ENCODE measurements around the gene GALNT9. TPM values are rescaled to one million over a fixed set of nuclear protein-coding genes. Genes with fewer than 3 reads are reported as not detected.

Gene GALNT9
- total RNA-seq, 2 donors from 2014 or later, result 4.0 to 10.8 TPM

DNA sequence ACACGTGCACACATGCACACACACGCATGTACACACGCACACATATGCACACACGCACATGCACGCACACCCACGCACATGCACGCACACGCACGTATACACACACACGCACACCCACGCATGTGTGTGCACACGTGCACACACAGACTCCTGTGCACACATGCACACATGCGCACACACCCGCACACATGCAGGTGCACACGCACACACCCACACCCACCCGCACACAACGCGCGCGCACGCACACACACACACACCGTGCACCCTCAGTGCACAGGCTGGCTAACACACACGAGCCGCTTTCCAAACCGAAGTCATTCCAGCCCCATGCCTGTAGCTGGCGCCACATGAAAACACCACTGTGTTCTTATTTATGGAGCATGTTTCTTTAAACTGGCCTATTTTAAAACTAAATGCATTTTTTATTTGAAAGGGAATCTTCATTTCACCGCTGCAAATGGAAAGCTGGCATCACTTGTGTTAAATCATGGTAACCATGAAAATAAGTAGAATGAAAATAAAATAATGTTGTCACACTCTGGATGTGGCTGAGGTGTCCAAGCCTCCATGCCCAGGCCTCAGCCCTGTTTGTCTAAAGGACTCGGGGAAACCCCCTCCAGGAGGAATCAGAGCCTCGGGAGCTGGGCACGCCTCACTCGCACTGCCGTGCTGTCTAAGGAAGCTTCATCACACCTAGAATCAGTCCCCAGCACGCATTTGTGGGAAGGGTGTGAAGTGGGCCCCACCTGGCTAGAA lies 45.1 kb downstream of the GALNT9 start:
- peaks cover 3 to 8% of the 10 kb centered on the region in 2 donors for H3K27me3 ChIP-seq

DNA sequence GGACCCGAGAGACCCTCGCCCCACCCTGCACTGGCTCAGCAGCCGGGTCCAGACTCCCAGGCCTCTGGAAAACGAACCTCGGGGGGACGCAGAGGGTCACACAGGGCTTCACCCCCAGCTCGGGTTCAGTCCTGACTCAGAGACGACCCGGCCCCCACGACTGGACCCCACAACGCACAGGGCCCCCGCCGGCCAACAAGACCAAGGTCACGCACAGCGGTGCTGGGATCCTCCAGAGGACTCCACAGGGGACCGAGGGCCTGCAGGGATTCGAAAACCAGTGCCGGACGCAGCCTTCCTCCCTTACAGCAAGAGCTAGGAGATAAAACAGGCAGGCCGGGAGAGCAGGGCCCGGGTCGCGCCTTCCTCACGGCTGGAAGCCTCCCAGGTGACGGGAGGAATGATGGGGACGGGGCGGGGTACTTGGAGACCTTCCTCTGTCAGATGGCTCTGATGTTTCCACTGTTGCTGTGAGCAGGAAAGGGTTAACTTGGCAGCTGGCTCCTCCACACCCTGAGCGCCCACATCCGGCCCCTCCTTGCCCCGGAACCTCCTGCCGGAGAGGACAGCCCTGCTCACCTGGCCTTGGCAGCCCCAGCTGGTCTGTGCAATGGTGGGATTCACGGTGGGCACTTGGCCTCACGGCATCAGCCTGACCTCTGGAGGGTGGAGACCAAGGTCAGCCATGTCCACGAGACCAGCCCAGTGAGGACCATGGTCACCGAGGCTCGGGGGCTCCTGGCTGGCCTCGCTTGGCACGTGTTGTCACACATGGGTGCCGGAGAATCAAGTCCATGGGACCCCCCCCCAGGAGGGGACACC lies 46.2 kb downstream of the GALNT9 start:
- Histone ChIP-seq H3K36me3 (no peaks in the 10 kb centered on the region), H3K4me1 (peaks cover 0 to 10% of the 10 kb centered on the region in 2 donors), H3K4me3 (no peak overlapping the region), H3K27me3 (peaks cover 3 to 8% of the 10 kb centered on the region in 2 donors), H3K9me3 (no peaks in the 10 kb centered on the region), H3K27ac (no peak overlapping the region)
- no peak for DNase-seq (ENCODE audit: low spot score)
- TF ChIP-seq CTCF (IDR thresholded peaks at IDR 0.05), result no peak

More for the DNA sequence above, 45.1 kb downstream of the GALNT9 start:
- Histone ChIP-seq H3K4me1 (peaks cover 0 to 10% of the 10 kb centered on the region in 2 donors), H3K27ac (no peak overlapping the region), H3K36me3 (no peaks in the 10 kb centered on the region), H3K4me3 (no peak overlapping the region), H3K9me3 (no peaks in the 10 kb centered on the region)
- TF ChIP-seq CTCF (IDR thresholded peaks at IDR 0.05), result no peak
- DNase-seq (ENCODE audit: low spot score), result no peak

DNA sequence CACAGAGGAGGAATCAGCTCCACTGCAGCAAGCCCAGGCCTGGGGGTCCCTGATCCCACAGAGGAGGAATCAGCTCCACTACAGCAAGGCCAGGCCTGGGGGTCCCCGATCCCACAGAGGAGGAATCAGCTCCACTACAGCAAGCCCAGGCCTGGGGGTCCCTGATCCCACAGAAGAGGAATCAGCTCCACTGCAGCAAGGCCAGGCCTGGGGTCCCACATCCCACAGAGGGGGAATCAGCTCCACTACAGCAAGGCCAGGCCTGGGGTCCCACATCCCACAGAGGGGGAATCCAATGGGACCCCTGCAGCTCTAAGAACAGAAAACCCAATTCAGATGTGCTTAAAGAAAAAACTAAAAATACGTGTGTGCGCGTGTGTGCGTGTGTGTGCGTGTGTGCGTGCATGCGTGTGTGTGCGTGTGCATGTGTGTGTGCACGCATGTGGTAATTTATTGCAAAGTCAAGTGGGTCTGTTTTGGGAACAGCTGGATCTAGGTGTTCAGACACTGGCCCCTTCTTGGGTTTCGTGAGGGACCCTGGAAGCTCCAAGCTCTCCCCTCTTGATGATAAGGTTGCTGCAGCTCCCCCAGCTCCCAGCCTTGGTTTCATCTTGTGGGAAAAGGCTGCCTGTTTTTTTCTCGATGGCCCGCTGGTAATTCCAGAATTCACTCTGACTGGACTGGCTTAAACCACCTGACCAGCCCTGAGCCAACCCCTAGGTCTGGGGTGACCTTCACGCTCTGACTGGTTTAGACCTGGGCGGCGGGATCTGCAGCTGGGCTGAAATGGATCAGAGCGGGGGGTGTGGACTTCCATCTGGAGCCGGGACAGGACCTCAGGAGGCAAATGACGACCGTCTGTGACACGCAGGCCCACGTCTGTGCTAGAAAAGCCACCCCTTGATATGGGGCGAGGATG lies 47.1 kb downstream of the GALNT9 start:
- peaks cover 3 to 8% of the 10 kb centered on the region in 2 donors for H3K27me3 ChIP-seq
- no peaks in the 10 kb centered on the region for H3K9me3 ChIP-seq
- no peak for DNase-seq (ENCODE audit: low spot score)
- no peaks in the 10 kb centered on the region for H3K36me3 ChIP-seq
- H3K4me3 ChIP-seq, result no peak overlapping the region
- peaks cover 0 to 10% of the 10 kb centered on the region in 2 donors for H3K4me1 ChIP-seq
- no peak overlapping the region for H3K27ac ChIP-seq
- TF ChIP-seq CTCF (IDR thresholded peaks at IDR 0.05), result no peak

- Histone ChIP-seq H3K27me3 (peaks cover 0 to 8% of the 10 kb centered on the region in 2 donors), H3K36me3 (no peaks in the 10 kb centered on the region), H3K27ac (no peak overlapping the region), H3K4me3 (no peak overlapping the region), H3K9me3 (no peaks in the 10 kb centered on the region), H3K4me1 (peaks cover 0 to 3% of the 10 kb centered on the region in 2 donors)
- TF ChIP-seq CTCF (IDR thresholded peaks at IDR 0.05), result no peak
- DNase-seq (ENCODE audit: low spot score), result no peak
Observed at GRCh38 chr12:132281038-132281437, 48.4 kb downstream of the GALNT9 start.

- Histone ChIP-seq H3K9me3 (no peaks in the 10 kb centered on the region), H3K4me3 (no peak overlapping the region), H3K27me3 (peaks cover 0 to 8% of the 10 kb centered on the region in 2 donors), H3K27ac (no peak overlapping the region), H3K4me1 (no peaks in the 10 kb centered on the region), H3K36me3 (no peaks in the 10 kb centered on the region)
- no peak for DNase-seq (ENCODE audit: low spot score)
- no peak for TF ChIP-seq CTCF (IDR thresholded peaks at IDR 0.05)
Observed at GRCh38 chr12:132280406-132280805, 49.0 kb downstream of the GALNT9 start.
